Calu3 (cell line): Measurements from ENCODE around the gene DNASE1L2. TPM values are rescaled to one million over a fixed set of nuclear protein-coding genes. Genes with fewer than 3 reads are reported as not detected.

Source experiments
- BruUV-seq: library from RNA; stranded (reverse); fragments of 400-500 nt; replicated peaks from 2 replicates; lab custom pipeline; 2021; lab: Mats Ljungman, UMichigan
- CTCF ChIA-PET: fragments of 300-600 bp; sonication (Branson Sonifier 250); formaldehyde crosslinking; loops from one replicate; lab custom pipeline; 2022; ENCODE audit warnings: antibody characterized with exemption; lab: Charles Lee
- DNase-seq: peaks from one replicate; pipeline ENCODE4 v3.0.0; 2022
- H3K27ac Mint-ChIP-seq: one replicate; pipeline ENCODE4 v1.8.0; 2022; ENCODE audit warnings: mixed read lengths; ENCODE audit not compliant: unreplicated experiment
- H3K27me3 Mint-ChIP-seq: one replicate; pipeline ENCODE4 v1.8.0; 2022; ENCODE audit warnings: mixed read lengths; ENCODE audit not compliant: unreplicated experiment
- H3K36me3 Mint-ChIP-seq: one replicate; pipeline ENCODE4 v1.8.0; 2022; ENCODE audit warnings: mild to moderate bottlenecking, moderate library complexity, mixed read lengths; ENCODE audit not compliant: insufficient read depth, unreplicated experiment
- H3K4me1 Mint-ChIP-seq: one replicate; pipeline ENCODE4 v1.8.0; 2022; ENCODE audit warnings: mild to moderate bottlenecking, low read depth, mixed read lengths; ENCODE audit not compliant: unreplicated experiment
- H3K4me3 Mint-ChIP-seq: one replicate; pipeline ENCODE4 v1.8.0; 2022; ENCODE audit warnings: mild to moderate bottlenecking, low read depth, moderate library complexity, mixed read lengths; ENCODE audit not compliant: unreplicated experiment
- H3K9me3 Mint-ChIP-seq: one replicate; pipeline ENCODE4 v1.8.0; 2022; ENCODE audit warnings: low read depth, mixed read lengths; ENCODE audit not compliant: unreplicated experiment
- CTCF ChIP-seq: fragments of 200-600 bp; IDR thresholded peaks from one replicate; pipeline ENCODE4 v1.8.0; 2022; ENCODE audit warnings: antibody characterized with exemption; ENCODE audit not compliant: unreplicated experiment
- intact Hi-C: fragments of 100-400 bp; cut with micrococcal nuclease; formaldehyde crosslinking; loops from one replicate; pipeline ENCODE4 v1.10.0; 2022; ENCODE audit not compliant: unreplicated experiment
- total RNA-seq: library from RNA; stranded (reverse); gene quantifications from 2 replicates; pipeline ENCODE4 v1.2.3, GENCODE V29; 2022

Gene DNASE1L2
- total RNA-seq, 1 experiment from 2014 or later = 5.7 TPM

GRCh38 chr16:2243031-2243528, 6.8 kb downstream of the DNASE1L2 start:
- TF ChIP-seq CTCF = no peak
- no TSS peak for BruUV-seq
- H3K4me3 Mint-ChIP-seq = no peak overlapping the region
- no peak for DNase-seq
- no peaks in the 10 kb centered on the region for H3K9me3 Mint-ChIP-seq
- H3K4me1 Mint-ChIP-seq = no peaks in the 10 kb centered on the region
- H3K27ac Mint-ChIP-seq = no peak overlapping the region
- CTCF ChIA-PET = no interaction called here
- intact Hi-C loops = no loop called here
- H3K27me3 Mint-ChIP-seq = no peaks in the 10 kb centered on the region
- peaks cover 70% of the 10 kb centered on the region for H3K36me3 Mint-ChIP-seq

GRCh38 chr16:2243781-2244180, 7.5 kb downstream of the DNASE1L2 start:
- Mint-ChIP-seq H3K9me3 (no peaks in the 10 kb centered on the region), H3K27ac (no peak overlapping the region), H3K4me3 (no peak overlapping the region), H3K27me3 (no peaks in the 10 kb centered on the region), H3K36me3 (peaks cover 71% of the 10 kb centered on the region), H3K4me1 (no peaks in the 10 kb centered on the region)
- no peak for TF ChIP-seq CTCF
- DNase-seq = no peak
- no TSS peak for BruUV-seq
- intact Hi-C loops = no loop called here
- CTCF ChIA-PET = no interaction called here

GRCh38 chr16:2244301-2244700, 8.1 kb downstream of the DNASE1L2 start:
- TF ChIP-seq CTCF = no peak
- no TSS peak for BruUV-seq
- DNase-seq = no peak
- H3K27ac Mint-ChIP-seq = no peak overlapping the region
- CTCF ChIA-PET = no interaction called here
- no peaks in the 10 kb centered on the region for H3K4me1 Mint-ChIP-seq
- H3K9me3 Mint-ChIP-seq = no peaks in the 10 kb centered on the region
- no peak overlapping the region for H3K4me3 Mint-ChIP-seq
- H3K27me3 Mint-ChIP-seq = no peaks in the 10 kb centered on the region
- intact Hi-C loops = no loop called here
- peaks cover 72% of the 10 kb centered on the region for H3K36me3 Mint-ChIP-seq

GRCh38 chr16:2244926-2245795, 8.9 kb downstream of the DNASE1L2 start:
- H3K9me3 Mint-ChIP-seq = no peaks in the 10 kb centered on the region
- no peak overlapping the region for H3K4me3 Mint-ChIP-seq
- H3K27me3 Mint-ChIP-seq = no peaks in the 10 kb centered on the region
- intact Hi-C loops = no loop called here
- H3K27ac Mint-ChIP-seq = no peak overlapping the region
- BruUV-seq = no TSS peak
- TF ChIP-seq CTCF = no peak
- no peaks in the 10 kb centered on the region for H3K4me1 Mint-ChIP-seq
- DNase-seq = no peak
- peaks cover 72% of the 10 kb centered on the region for H3K36me3 Mint-ChIP-seq
- CTCF ChIA-PET = no interaction called here
